ENCODE results near the gene PHACTR2. TPM values are rescaled to one million over a fixed set of nuclear protein-coding genes. Genes with fewer than 3 reads are reported as not detected.
A peak's percentile ranks its signal among the peaks of the same experiment; 100 is the strongest.

PHACTR2 gene
- total RNA-seq, 4 donors from 2014 or later, result 95.0 to 127 (median 111) TPM

GRCh38 chr6:143673669-143674068, 4.1 kb upstream of the PHACTR2 start:
- H3K4me1 ChIP-seq, result peaks cover 14 to 31% of the 10 kb centered on the region in 2 donors
- H3K27me3 ChIP-seq, result no peaks in the 10 kb centered on the region
- intact Hi-C loops (cut with DNase I), result loop anchor here (10.0 kb wide), 1 partner anchor 171 kb away; the partner anchor contains the start of gene LTV1
- H3K4me3 ChIP-seq (replicated peaks in 1 of 3), result no peak overlapping the region
- no peaks in the 10 kb centered on the region for H3K9me3 ChIP-seq
- peak overlapping the region; percentile 2 to 50 (median 35) for H3K27ac ChIP-seq
- 25 to 26% methylated on average over 4 of the region's 4 CpGs for WGBS, 2 donors
- TF ChIP-seq CTCF (IDR thresholded peaks at IDR 0.05) (no peak), POLR2A (IDR thresholded peaks at IDR 0.05) (no peak)
- peak; percentile 58 to 71 for DNase-seq
- H3K36me3 ChIP-seq, result no peaks in the 10 kb centered on the region

GRCh38 chr6:143674483-143675381, 3.0 kb upstream of the PHACTR2 start:
- Histone ChIP-seq H3K27me3 (no peaks in the 10 kb centered on the region), H3K27ac (peak overlapping the region in 2 of 3 donors; percentile 2 to 50), H3K36me3 (no peaks in the 10 kb centered on the region), H3K4me1 (peaks cover 21 to 31% of the 10 kb centered on the region in 2 donors), H3K9me3 (no peaks in the 10 kb centered on the region), H3K4me3 (replicated peaks in 1 of 3) (no peak overlapping the region)
- 94 to 97% methylated on average over 3 of the region's 3 CpGs for WGBS, 2 donors
- DNase-seq, result no peak
- intact Hi-C loops (cut with DNase I), result loop anchor here (10.0 kb wide), 1 partner anchor 170 kb away; the partner anchor contains the start of gene LTV1
- TF ChIP-seq POLR2A (IDR thresholded peaks at IDR 0.05) (no peak), CTCF (IDR thresholded peaks at IDR 0.05) (no peak)

- Histone ChIP-seq H3K27me3 (no peaks in the 10 kb centered on the region), H3K27ac (peak overlapping the region in 1 of 3 donors; percentile 50), H3K4me3 (replicated peaks in 1 of 3) (no peak overlapping the region), H3K9me3 (no peaks in the 10 kb centered on the region), H3K4me1 (peaks cover 28 to 31% of the 10 kb centered on the region in 2 donors), H3K36me3 (no peaks in the 10 kb centered on the region)
- TF ChIP-seq CTCF (IDR thresholded peaks at IDR 0.05), result no peak
- no peak for TF ChIP-seq POLR2A (IDR thresholded peaks at IDR 0.05)
- DNase-seq, result no peak
- intact Hi-C loops (cut with DNase I), result loop anchor here (10.0 kb wide), 1 partner anchor 169 kb away; the partner anchor contains the start of gene LTV1
These were observed 2.3 kb upstream of the PHACTR2 start for GRCh38 chr6:143675382-143675900.

GRCh38 chr6:143675946-143676345, 1.8 kb upstream of the PHACTR2 start:
- H3K4me1 ChIP-seq, result peaks cover 29 to 31% of the 10 kb centered on the region in 2 donors
- no peaks in the 10 kb centered on the region for H3K9me3 ChIP-seq
- intact Hi-C loops (cut with DNase I), result loop anchor here (10.0 kb wide), 1 partner anchor 169 kb away; the partner anchor contains the start of gene LTV1
- no peaks in the 10 kb centered on the region for H3K27me3 ChIP-seq
- TF ChIP-seq CTCF (IDR thresholded peaks at IDR 0.05) (no peak), POLR2A (IDR thresholded peaks at IDR 0.05) (no peak)
- 52 to 66% methylated on average over 1 of the region's 1 CpG for WGBS, 2 donors
- peak overlapping the region in 2 of 3 donors; percentile 50 to 96 for H3K27ac ChIP-seq
- H3K36me3 ChIP-seq, result no peaks in the 10 kb centered on the region
- no peak for DNase-seq
- no peak overlapping the region for H3K4me3 ChIP-seq (replicated peaks in 1 of 3)

Data from thyroid gland (tissue), 4 donors.